ENCODE data around the gene NIN. TPM values are rescaled to one million over a fixed set of nuclear protein-coding genes. Genes with fewer than 3 reads are reported as not detected.
A peak's percentile ranks its signal among the peaks of the same experiment; 100 is the strongest.

NIN gene
- total RNA-seq, 2 experiments from 2014 or later: 50.3 to 56.5 TPM

DNA sequence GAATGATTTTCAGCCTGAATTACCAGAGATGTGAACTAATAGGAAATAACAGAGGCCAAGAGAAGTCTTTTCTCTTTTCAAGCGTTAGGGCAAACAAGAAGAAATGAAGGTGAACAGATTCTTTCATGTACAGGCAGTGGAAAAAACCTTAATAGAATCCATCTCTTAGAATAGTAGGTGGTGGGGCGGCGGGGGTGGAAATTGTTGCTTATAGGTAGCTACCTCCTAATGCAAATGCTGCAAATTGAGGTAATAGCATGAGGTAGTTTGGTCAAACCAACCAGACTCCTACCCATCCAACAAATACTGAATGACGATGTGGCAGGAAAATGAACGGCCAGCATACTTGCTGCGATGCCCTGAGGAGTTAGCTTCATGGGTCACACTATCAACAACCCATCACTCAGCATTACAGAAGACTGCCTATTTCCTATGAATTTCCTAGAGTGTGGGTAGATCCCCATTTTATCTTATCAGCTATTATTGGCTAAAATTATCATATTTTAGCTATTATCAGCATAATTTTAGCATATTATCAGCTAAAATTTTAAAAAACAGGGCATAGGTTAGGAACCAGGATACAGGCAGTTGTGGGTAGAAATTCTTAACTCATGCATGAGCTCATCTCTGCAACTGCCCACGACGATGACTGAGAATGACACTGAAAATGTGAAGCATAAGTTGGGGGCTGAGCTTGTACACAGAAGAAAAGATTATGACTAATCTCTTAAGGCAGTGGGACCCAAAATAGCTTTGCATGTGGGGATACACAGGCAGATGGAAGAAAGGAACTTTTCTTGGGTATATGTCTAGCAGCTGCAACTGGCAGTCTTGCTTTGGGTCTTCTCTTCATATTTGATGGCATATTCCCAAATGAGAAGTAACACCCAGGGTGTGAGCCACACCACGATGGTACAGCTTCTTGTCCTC lies 68.7 kb downstream of the NIN start:
- H3K27me3 Mint-ChIP-seq: no peaks in the 10 kb centered on the region
- no peaks in the 10 kb centered on the region for H3K9me3 Mint-ChIP-seq
- ChIA-PET CTCF (interaction anchor here (0.8 to 8.6 kb wide), 4 partner anchors 13 to 142 kb away, joined by 3 to 96 read pairs (median 4); no protein-coding TSS in a partner anchor), POLR2A (interaction anchor here (0.6 to 1.9 kb wide), 3 partner anchors 12 to 37 kb away, joined by 4 to 5 read pairs (median 4); no protein-coding TSS in a partner anchor)
- peaks cover 11% of the 10 kb centered on the region for H3K4me1 Mint-ChIP-seq
- H3K36me3 Mint-ChIP-seq (ENCODE audit: low read depth): peaks cover 61% of the 10 kb centered on the region
- DNase-seq: no peak
- no peak overlapping the region for H3K27ac Mint-ChIP-seq
- H3K4me3 Mint-ChIP-seq: no peak overlapping the region

DNA sequence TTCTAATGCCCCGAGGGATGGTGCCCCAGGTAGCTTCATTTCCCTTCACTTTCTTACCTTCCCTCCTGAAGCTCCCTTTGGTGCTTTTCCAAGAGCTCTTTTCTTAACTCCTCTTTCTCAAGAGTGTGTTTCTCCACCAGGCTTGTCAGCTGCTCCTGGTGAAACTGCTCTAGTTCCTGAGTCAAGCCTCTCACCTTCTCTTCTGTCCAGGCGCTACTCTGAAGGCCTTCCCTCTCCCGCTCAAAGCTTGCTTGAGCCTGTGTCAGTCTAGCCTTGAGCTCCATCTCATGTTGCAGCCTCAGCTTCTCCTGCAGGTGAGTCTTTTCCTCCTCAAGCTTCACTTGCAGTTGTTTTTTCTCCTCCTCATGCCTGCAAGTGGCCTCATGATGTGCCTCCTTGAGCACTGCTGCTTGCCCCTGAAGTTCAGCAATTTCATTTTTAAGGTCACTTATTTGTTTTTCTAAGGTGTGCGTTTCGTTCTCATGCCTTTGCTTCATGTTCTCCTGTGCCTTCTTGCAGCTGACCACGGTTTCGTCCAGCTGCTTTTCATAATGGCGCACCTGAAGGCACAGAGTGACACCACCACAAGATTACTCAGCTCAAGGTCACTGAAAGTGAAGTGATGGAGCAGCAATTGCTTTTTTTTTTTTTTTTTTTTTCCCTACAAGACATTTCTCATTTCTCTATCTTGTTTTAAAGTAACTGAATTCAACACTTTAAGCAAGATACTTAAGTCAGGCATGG lies 71.0 kb downstream of the NIN start:
- Mint-ChIP-seq H3K27me3 (no peaks in the 10 kb centered on the region), H3K36me3 (ENCODE audit: low read depth) (peaks cover 52% of the 10 kb centered on the region), H3K4me1 (peaks cover 11% of the 10 kb centered on the region), H3K9me3 (no peaks in the 10 kb centered on the region), H3K4me3 (no peak overlapping the region), H3K27ac (no peak overlapping the region)
- CTCF ChIA-PET: interaction anchor here (0.6 to 8.6 kb wide), 3 partner anchors 15 to 1130 kb away, joined by 3 to 96 read pairs (median 3); no protein-coding TSS in a partner anchor
- no peak for DNase-seq
- POLR2A ChIA-PET: interaction anchor here (0.6 to 1.1 kb wide), 3 partner anchors 9 to 260 kb away, joined by 3 read pairs; no protein-coding TSS in a partner anchor

DNA sequence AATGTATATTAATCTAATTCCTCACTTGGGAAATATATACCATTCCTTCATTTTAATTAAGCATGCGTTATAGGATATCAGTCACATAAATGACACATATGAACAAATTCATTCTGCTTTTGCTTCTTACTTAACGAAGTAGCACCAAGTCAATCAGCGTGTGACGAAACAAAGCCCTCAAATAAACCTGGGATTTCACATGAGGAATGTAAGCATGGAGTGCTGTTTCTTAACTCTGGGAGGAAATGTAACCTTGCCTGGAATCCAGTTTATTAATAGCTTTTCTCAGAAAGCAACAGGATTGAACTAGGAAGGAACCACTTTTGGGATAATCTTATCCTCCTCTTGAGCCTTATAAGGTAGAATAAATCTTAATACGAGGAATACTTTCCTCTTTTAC lies 72.0 kb downstream of the NIN start:
- ChIA-PET CTCF (interaction anchor here (1.6 kb wide), 1 partner anchor 44 kb away, joined by 5 read pairs; no protein-coding TSS in a partner anchor), POLR2A (no interaction called here)
- Mint-ChIP-seq H3K4me1 (peaks cover 11% of the 10 kb centered on the region), H3K36me3 (ENCODE audit: low read depth) (peaks cover 46% of the 10 kb centered on the region), H3K27me3 (no peaks in the 10 kb centered on the region), H3K4me3 (no peak overlapping the region), H3K9me3 (no peaks in the 10 kb centered on the region), H3K27ac (no peak overlapping the region)
- DNase-seq: no peak

DNA sequence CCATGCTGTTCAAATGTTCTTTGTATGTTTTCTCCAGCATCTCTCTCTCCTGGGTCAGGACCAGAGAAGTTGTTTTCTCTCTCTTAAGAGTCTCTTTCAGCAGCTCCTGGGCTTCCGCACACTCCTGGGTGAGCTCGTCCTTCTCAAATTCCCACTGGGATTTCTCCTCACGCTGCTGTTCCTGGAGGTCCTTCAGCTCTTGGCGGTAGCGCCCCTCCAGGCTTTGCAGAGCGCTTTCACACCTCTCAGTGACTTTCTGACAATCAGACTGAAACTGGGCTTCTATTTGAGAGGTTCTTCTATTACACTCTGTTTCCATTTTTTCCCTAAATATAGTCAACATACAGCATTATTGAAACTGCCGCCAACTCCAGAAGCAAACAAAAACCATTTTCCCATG lies 72.7 kb downstream of the NIN start:
- H3K27ac Mint-ChIP-seq: no peak overlapping the region
- peaks cover 11% of the 10 kb centered on the region for H3K4me1 Mint-ChIP-seq
- DNase-seq: no peak
- ChIA-PET POLR2A (no interaction called here), CTCF (interaction anchor here (1.5 to 1.7 kb wide), 3 partner anchors 18 to 102 kb away, joined by 4 to 5 read pairs (median 5); no protein-coding TSS in a partner anchor)
- no peaks in the 10 kb centered on the region for H3K27me3 Mint-ChIP-seq
- no peak overlapping the region for H3K4me3 Mint-ChIP-seq
- H3K36me3 Mint-ChIP-seq (ENCODE audit: low read depth): peaks cover 47% of the 10 kb centered on the region
- H3K9me3 Mint-ChIP-seq: no peaks in the 10 kb centered on the region

DNA sequence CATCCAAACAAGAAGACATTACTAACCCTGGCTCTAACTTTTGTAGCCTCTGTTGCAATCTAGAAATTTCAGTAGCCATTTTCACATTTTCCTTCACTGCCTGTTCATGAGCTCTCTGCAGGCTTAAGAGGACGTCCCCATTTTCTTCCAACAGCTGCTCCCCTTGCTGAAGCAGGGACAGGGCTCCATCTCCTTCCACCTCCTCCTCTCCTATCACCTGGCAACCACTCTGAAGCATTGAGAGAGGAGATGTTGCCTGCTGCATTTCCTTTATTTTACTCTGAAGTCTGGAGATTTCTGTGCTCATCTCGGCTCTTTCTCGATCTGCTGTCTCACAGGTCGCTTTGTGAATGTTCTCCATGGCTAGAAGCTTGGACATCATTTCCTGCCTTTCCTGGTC lies 73.3 kb downstream of the NIN start:
- H3K27ac Mint-ChIP-seq: no peak overlapping the region
- ChIA-PET CTCF (interaction anchor here (1.3 to 1.7 kb wide), 4 partner anchors 16 to 103 kb away, joined by 4 to 5 read pairs (median 4); no protein-coding TSS in a partner anchor), POLR2A (interaction anchor here (1.2 kb wide), 1 partner anchor 18 kb away, joined by 3 read pairs; no protein-coding TSS in a partner anchor)
- H3K9me3 Mint-ChIP-seq: no peaks in the 10 kb centered on the region
- no peaks in the 10 kb centered on the region for H3K27me3 Mint-ChIP-seq
- H3K4me1 Mint-ChIP-seq: peaks cover 6% of the 10 kb centered on the region
- H3K36me3 Mint-ChIP-seq (ENCODE audit: low read depth): peaks cover 47% of the 10 kb centered on the region
- DNase-seq: no peak
- H3K4me3 Mint-ChIP-seq: no peak overlapping the region

DNA sequence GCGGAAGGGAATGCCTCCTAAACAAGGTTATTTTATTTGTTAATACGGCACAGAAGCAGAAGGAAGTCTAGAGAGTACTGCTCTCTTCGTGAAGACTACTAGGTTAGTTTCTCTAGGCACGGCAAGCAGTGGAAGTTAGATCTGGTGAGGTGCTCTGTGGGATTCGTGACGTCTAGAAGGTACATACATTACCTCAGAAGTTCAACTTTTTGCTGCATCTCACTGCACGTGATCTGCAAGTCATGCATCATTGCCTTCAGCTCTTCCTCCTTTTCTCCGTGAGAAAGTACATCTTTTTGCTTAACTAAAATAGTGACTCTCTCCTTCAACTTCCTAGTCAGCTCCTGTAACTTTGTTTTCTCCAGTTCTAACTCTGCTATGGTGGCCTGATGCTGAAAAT lies 74.7 kb downstream of the NIN start:
- Mint-ChIP-seq H3K36me3 (ENCODE audit: low read depth) (peaks cover 44% of the 10 kb centered on the region), H3K4me3 (no peak overlapping the region), H3K27ac (no peak overlapping the region), H3K27me3 (no peaks in the 10 kb centered on the region), H3K9me3 (no peaks in the 10 kb centered on the region), H3K4me1 (peaks cover under 1% of the 10 kb centered on the region)
- no peak for DNase-seq
- POLR2A ChIA-PET: interaction anchor here (1.2 kb wide), 1 partner anchor 20 kb away, joined by 3 read pairs; no protein-coding TSS in a partner anchor
- CTCF ChIA-PET: interaction anchor here (1.3 to 1.7 kb wide), 2 partner anchors 18 to 104 kb away, joined by 4 to 5 read pairs; no protein-coding TSS in a partner anchor

DNA sequence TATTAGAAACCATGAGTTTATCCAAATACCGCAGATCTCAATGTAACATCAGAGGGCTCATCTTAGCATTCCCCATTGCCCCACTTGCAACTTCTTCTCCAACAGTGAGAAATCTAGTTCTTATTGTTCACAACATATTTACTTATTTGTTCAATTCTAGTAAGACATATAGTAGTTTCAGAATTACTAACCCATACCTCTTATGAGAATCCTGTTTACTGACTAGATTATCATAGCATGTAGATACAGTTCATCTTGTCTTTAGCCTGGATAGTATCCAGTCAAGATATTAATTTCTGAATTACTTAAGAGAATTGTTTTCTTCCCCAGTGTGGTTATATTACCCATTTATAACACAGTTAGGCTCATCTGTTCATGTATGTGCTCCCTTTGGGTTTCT lies 80.6 kb downstream of the NIN start:
- Mint-ChIP-seq H3K36me3 (ENCODE audit: low read depth) (peaks cover 73% of the 10 kb centered on the region), H3K27ac (no peak overlapping the region), H3K4me3 (no peak overlapping the region), H3K27me3 (no peaks in the 10 kb centered on the region), H3K9me3 (no peaks in the 10 kb centered on the region), H3K4me1 (peaks cover 25% of the 10 kb centered on the region)
- no peak for DNase-seq
- ChIA-PET CTCF (no interaction called here), POLR2A (no interaction called here)

DNA sequence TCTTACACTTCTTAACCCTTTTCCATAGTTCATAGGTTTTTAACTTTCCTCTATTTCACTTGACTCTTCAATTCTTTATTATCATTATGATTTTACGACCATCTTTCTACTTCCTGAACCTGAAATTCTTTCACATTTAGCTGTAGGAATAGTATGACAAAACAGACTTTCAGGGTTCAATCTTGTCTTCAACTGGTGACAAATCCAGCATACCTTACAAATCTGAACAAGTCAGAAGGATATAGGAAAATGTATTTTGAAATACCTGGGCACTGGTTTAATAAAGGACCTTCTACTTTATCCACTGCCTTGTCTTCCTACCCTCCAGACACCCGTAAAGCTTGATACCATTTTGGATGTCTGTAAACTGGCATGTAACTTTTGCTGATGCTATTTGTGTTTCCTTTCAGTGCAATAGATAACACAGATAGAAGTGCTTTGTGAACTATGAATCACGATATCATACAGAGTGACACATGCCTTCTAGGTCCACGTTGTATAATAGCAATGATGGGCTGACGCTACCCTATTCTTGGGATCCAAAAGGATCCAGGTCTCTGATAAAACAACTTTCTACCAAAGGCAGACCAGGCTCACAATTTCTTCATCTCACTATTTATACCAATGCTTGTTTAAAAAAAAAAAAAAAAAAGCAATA lies 85.4 kb downstream of the NIN start:
- Mint-ChIP-seq H3K4me1 (peaks cover 31% of the 10 kb centered on the region), H3K4me3 (no peak overlapping the region), H3K27ac (no peak overlapping the region), H3K36me3 (ENCODE audit: low read depth) (peaks cover 59% of the 10 kb centered on the region), H3K9me3 (no peaks in the 10 kb centered on the region), H3K27me3 (no peaks in the 10 kb centered on the region)
- ChIA-PET CTCF (interaction anchor here (0.6 kb wide), 3 partner anchors 15 to 464 kb away, joined by 3 read pairs; no protein-coding TSS in a partner anchor), POLR2A (no interaction called here)
- no peak for DNase-seq

DNA sequence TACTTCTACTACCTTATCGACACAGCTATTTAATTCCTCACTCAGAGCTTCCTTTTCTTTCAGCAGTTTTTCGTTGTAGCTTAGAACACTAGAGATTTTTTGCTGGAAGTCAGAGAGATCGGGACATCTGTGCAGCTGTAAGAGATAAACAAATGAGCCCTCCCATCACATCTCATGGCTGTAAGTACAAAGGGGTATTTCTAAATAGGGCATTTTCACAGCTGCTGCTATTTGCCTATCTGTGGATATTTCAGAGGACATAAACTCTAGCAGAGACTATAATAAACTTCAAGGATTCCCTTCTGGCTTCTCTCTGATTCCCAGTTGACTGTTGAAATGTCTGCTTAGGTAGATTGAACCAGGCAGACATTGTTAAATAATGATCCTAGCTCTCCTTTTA lies 86.7 kb downstream of the NIN start:
- POLR2A ChIA-PET: interaction anchor here (1.4 kb wide), 1 partner anchor 16 kb away, joined by 3 read pairs; no protein-coding TSS in a partner anchor

DNA sequence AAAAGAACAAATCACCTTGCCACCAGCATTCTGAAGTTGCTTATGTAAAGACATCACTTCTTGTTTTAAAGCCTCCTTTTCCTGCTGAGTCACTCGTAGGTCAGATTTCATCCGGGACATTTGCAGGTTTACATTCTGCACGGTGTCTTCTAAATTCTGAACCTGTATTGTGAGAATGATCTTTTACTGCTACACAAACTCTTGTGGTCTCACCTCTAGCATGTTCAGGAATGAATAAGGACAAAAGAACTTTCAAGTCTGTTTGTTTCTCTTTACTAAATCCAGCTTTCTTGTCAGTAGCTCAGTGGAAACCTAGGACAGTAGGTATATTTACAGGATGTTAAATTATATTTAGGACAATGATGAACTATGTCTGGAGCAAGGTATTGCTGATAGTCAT lies 89.4 kb downstream of the NIN start:
- Mint-ChIP-seq H3K36me3 (ENCODE audit: low read depth) (peaks cover 57% of the 10 kb centered on the region), H3K9me3 (no peaks in the 10 kb centered on the region), H3K4me3 (no peak overlapping the region), H3K4me1 (peaks cover 38% of the 10 kb centered on the region), H3K27me3 (no peaks in the 10 kb centered on the region), H3K27ac (peak overlapping the region; percentile 38)
- peak; percentile 23 for DNase-seq
- ChIA-PET CTCF (no interaction called here), POLR2A (interaction anchor here (1.0 kb wide), 1 partner anchor 15 kb away, joined by 3 read pairs; no protein-coding TSS in a partner anchor)

More for the DNA sequence above, 86.7 kb downstream of the NIN start:
- Mint-ChIP-seq H3K9me3 (no peaks in the 10 kb centered on the region), H3K27ac (no peak overlapping the region), H3K4me3 (no peak overlapping the region), H3K4me1 (peaks cover 34% of the 10 kb centered on the region), H3K36me3 (ENCODE audit: low read depth) (peaks cover 59% of the 10 kb centered on the region), H3K27me3 (no peaks in the 10 kb centered on the region)
- CTCF ChIA-PET: interaction anchor here (0.6 to 1.1 kb wide), 2 partner anchors 30 to 95 kb away, joined by 3 read pairs; no protein-coding TSS in a partner anchor
- DNase-seq: no peak

DNA sequence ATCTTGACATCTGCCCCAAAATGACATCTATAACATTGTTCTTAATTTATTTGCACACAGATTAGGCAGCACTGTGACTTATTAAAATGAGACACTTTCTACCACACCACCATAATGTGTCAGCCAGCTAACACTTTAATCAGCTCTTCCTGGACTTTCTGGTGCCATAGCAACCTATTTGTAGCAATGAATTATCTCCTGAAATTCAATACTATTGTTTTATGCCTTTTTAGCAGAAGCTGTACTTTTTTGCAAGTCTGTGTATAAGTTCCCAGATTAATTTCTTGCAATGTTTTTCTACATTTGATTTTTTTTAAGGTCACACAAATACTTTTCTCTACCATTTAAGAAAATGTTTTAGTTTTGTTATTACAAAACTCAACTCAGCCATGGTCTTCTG lies 90.1 kb downstream of the NIN start:
- no peaks in the 10 kb centered on the region for H3K27me3 Mint-ChIP-seq
- CTCF ChIA-PET: interaction anchor here (1.2 kb wide), 1 partner anchor 197 kb away, joined by 3 read pairs; no protein-coding TSS in a partner anchor

DNA sequence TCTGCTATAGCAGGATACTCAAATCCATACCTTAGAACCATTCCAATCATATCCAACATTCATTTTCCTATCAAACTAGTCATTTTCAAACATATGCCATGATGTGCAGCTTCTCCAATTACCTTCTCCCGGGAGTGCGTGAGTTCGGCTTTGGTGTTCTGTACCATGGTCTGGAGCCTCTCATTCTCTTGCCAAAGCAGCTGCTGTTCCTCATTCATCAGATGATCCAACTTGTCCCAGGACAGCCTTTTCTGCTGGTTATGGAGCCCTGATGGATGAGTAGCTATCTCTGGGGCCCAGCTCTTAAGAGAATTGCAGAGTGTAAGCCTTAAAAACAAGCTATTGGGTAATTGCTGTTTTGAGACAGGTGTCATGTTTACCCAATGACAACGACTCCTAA lies 91.8 kb downstream of the NIN start:
- ChIA-PET CTCF (interaction anchor here (0.8 to 0.9 kb wide), 2 partner anchors 12 to 39 kb away, joined by 3 to 4 read pairs; no protein-coding TSS in a partner anchor), POLR2A (interaction anchor here (1.3 to 1.5 kb wide), 3 partner anchors 13 to 90 kb away, joined by 4 read pairs; no protein-coding TSS in a partner anchor)
- H3K27ac Mint-ChIP-seq: peak overlapping the region; percentile 70
- no peaks in the 10 kb centered on the region for H3K27me3 Mint-ChIP-seq
- no peak for DNase-seq
- H3K4me3 Mint-ChIP-seq: no peak overlapping the region
- H3K9me3 Mint-ChIP-seq: no peaks in the 10 kb centered on the region
- H3K4me1 Mint-ChIP-seq: peaks cover 38% of the 10 kb centered on the region
- peaks cover 55% of the 10 kb centered on the region for H3K36me3 Mint-ChIP-seq (ENCODE audit: low read depth)

More for the DNA sequence above, 90.1 kb downstream of the NIN start:
- H3K4me3 Mint-ChIP-seq: no peak overlapping the region
- peak overlapping the region; percentile 76 for H3K27ac Mint-ChIP-seq
- H3K9me3 Mint-ChIP-seq: no peaks in the 10 kb centered on the region
- no peak for DNase-seq
- peaks cover 38% of the 10 kb centered on the region for H3K4me1 Mint-ChIP-seq
- H3K36me3 Mint-ChIP-seq (ENCODE audit: low read depth): peaks cover 54% of the 10 kb centered on the region
- POLR2A ChIA-PET: interaction anchor here (1.0 to 1.5 kb wide), 2 partner anchors 15 to 21 kb away, joined by 3 to 4 read pairs; no protein-coding TSS in a partner anchor

Data from activated CD4-positive, alpha-beta memory T cell treated with anti-CD3 and anti-CD28 coated beads, Interleukin-2, amount 10 ng/mL, durations not matched to agents 7 days and 5 days (primary cell).